Stimulated activated CD8-positive, alpha-beta memory T cell treated with anti-CD3 and anti-CD28 coated beads, Interleukin-15, amount 100 ng/mL, for 48 hours (primary cell): ENCODE data around the gene PRDM1.

Source experiments
- DNase-seq, 2 donors: peaks; one replicate each; pipeline ENCODE4 v3.0.0-alpha.2; 2020; ENCODE audit warnings: low read depth in 2 of 2

PRDM1 gene

DNA sequence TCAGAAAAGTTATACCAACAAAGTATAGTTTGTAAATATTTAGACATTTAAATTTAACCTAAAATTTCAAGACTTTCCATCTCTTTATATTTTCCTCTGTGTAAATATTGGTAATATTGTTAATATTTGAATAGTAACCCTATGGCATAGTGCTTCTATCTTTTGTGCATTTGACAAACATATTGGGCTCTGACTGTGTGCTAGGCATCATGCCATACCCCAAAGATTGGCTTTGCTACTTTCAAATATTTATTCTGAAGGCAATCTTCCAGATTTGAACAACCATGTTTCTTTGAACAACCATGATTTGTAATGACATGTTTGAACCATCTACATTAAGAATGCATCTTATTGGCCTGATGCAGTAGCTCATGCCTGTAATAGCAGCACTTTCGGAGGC is 15.5 kb upstream of the PRDM1 start:
- no peak for DNase-seq

DNA sequence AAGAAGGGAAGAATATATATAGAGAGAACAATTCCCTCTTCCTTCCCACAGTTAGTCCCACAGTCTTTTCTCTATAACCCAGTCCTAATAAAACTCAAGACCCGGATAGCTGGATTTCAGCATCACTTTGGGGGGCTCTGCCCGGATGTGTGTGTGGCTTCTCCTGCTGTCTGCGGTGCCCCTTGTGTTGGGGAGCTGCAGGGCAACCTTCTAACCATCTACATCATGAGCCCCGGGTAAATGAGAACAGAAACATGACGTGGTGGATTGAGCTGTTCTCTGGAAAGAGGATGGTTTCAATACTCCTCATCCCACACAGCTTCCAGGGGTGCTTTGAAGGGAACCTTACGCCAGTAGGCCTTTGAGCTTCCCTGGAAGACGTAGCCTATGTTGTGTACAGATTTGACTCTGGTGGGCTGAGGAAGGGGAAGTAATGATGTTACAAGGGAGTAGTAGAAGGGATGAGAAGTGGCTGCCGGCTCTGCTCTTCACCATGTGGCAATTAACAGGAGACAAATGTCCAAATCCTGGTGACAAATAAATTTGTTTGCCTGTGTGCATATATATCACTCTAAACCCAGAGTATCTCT is 13.5 kb upstream of the PRDM1 start:
- DNase-seq, result no peak

DNA sequence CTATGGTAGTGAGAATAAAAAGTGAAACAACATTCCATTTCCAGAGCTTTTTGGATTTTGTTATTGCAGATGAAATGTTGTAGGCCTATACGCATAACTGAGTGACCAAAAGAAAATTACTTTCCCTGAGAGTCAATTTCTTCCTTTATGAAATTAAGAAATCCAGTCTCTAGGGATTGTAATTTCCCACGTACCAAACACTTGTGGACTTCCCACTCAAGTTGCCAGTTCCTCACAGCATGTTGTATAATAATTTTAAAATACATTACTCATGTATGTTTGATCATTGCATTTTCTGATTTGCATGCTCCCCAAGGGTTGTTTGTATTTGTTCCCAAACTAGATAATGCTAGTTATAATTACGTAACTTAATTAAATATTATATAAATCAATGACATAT is 12.0 kb upstream of the PRDM1 start:
- no peak for DNase-seq

DNA sequence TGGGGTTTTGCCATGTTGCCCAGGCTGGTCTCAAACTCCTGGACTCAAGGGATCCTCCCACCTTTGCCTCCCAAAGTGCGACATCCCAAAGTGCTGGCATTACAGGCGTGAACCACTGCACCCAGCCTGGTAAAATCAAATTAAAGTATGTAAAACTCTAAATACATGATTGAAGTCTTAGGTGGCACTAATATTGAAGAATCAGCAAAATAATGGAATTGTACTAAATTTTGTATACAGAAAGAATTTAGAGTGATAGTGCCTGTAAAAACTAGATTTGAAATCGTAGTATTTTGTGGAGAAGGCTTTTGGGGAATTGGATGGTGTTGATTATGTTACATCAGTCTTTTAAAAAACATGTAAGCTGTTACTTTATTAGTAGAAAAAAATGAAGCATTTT is 10.0 kb upstream of the PRDM1 start:
- DNase-seq, result no peak

DNA sequence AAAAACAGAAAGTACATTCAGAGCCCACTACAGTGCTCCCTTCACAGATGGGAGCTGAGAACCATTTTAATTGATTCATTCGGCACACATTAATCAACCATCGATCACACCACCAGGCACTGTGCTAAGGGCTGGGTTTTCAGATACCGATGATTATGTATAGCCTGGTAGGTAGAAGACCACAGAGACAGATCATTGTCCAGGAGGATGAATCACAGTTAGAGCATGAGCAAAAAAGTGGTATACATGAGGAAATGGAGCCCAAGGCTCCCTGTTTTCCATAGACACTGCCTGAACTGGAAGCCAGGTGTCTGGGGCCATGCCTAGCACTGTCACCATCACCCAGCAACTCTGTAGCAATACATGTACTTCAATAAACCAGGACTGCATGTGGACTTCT is 9.0 kb upstream of the PRDM1 start:
- no peak for DNase-seq

DNA sequence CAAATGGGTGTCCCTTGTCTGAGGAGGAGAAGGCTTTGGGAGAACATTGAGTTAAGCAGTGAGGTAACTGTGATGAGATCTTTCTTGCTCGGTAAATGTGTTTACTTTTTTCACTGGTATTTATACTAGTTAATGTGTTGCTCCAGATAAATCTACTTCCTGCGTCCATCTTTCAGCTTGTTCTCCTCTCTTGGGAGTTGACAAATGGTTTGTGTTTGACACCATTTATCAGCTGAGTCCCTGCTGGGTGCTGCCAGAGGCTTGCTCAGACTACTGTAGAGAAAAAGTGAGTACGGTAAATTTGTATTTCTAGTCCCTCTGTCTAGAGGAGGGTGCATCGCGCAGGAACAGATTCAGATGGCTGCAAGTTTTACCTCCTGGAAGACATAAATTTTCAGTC is 8.3 kb upstream of the PRDM1 start:
- no peak for DNase-seq

DNA sequence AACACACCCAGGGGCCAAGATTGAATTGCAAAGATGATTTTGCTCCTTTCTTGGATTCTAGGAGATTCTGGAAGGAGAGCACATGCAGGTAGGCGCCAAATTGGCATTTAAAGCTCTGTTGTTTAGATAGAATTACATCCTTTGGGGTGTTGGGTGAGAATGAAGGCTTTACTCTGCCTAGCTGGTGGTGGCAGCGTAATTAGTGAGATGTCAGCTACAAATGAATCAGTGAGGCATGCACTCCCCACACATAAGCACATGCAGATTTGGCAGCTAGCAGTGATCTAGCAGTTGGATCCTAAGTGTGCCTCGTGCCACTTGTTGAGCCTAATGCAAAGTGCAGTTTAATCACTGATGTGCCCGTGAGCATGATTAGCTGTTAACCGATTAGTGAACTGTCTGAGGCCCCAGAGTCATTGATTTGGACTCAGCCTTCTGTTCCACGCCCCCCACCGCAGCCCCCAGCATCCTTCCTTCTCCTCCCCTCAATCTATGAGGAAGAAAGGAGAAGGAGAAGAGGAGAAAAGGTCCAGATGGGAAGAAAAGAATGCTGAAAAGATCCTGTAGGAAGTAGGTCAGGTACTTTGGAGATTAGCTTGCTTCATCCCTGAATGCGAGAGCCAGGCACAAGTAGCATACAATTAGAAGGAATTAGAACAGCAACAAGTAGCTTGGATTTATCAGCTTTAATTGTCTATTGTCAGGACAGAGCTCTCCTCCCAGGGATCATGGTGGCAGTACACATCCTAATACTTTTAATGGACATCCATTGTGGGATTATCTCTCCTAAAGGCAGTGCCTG is 6.0 kb upstream of the PRDM1 start:
- DNase-seq, result no peak

DNA sequence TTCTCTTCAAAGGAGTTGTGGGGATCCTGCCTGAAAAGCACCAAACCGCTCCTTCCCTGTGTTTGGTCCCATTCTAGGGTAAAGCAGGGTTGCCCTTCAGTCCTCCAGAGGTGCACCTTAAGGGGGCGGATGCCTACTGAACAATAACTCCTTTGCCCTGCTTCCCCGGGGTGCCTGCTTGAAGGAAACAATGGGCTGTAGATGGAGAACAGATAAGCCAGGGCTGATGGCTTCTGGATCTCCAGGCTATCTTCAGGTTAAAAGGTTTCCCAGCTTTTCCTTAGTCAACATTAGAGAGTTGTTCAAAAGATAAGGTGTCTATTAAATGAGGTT is 5.4 kb upstream of the PRDM1 start:
- no peak for DNase-seq

DNA sequence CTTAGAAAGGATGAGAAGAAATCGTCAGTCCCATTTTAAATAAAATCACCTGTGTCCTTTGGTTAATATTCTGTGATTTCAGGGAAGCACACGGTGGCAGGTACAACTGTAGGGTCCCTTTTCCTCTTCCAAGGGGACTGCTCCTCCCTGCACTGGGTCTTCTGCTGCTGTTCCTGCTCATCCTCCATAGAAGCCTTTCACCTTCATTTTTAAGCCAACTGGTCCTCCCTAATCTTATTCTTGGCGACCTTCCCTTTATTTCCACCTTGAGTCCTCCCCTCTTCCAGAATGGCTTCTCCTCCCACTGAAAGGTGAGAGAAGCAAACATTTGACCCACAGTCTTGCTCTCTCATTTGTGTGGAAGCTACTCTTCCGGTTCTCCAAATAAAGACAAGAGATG is 4.4 kb upstream of the PRDM1 start:
- no peak for DNase-seq

DNA sequence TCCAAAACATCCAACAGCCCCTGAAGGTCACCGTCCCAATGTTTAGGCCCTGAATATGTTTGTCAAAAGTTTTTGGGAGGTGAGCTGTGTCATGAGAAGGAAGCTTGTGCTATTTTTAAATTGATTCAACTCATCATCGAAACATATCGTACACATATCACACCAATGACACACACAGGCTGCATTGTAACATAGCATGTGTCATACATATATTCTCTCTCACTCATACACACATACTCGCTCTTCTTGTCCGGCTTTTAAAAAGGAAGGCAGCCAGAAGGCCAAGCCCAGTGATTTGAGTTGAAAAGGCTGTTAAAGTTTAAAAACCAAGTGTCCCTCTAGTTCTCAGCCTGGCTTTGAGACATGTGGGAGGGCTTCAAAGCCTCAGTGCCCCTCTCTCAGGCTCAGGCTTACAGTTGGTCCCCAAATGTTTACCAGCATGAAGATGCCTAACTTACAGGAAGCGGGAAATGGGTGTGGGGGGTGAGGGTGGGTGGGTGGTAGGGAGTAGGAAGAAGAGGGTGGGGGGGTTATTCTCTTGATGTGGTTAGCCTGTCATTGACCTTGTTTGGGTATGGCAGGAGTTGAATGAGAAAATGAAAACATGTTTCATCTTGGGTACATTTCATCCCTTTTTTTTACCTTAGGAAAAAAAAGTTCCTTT is 3.3 kb upstream of the PRDM1 start:
- DNase-seq, result no peak

DNA sequence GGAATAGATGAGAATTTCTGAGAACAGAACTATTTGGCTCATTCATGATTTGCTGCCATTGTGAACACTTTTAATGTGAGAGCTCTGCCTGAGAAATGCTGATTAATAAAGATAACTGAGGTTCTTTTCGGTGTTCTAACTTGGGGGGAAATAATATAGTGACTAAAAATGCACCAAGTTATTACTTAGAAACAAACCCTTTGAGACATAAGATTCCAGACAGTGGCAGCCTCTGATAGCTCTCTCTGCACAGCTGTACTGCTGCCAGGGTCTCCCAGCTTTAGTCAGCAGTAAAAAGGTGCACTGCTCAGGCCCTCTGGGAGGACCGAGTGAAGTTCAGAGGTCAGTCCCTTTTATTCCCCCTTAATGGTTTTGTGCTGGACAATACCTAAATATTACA is 2.5 kb upstream of the PRDM1 start:
- DNase-seq, result no peak

DNA sequence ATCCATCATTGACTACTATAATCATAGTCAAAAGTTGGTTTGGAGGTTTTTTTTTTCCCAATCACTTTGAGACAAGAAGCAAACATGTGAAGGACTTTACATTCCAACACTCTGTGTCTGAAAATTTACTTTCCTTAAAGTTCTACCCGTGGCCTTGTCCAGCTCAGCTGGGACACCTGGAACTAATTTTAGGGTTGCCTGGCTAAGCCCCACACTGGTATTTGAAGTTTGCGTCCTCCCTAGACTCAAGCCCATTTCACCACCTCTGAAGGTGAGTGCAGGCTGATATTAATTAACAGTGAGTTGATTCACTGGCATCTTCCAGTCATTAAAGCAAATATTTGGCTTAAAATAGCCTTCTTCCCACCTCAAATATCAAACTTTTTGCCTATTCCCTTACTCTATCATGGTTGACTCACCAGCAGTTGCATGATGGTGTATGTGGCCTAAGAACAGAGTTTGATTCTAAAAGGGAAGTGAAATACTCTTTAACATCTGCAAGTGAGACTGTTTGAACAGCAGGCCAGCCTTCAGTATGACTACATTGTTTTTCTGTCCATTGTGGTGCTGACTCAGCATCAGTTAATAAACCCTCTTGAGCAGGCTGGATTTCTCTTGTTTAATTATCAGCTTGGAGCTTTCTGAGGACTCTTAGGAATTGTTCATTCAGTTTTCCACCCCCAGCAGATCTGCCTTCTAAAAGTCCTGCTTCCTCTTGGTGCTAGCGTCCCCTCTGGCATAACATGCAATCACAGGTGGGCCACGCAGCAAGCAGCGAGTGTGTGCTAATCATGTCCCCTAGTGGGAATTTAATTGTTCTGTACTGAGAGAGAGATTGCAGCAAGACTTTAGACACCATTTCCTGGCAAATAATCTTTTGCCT is 1.8 kb upstream of the PRDM1 start:
- DNase-seq, result no peak

DNA sequence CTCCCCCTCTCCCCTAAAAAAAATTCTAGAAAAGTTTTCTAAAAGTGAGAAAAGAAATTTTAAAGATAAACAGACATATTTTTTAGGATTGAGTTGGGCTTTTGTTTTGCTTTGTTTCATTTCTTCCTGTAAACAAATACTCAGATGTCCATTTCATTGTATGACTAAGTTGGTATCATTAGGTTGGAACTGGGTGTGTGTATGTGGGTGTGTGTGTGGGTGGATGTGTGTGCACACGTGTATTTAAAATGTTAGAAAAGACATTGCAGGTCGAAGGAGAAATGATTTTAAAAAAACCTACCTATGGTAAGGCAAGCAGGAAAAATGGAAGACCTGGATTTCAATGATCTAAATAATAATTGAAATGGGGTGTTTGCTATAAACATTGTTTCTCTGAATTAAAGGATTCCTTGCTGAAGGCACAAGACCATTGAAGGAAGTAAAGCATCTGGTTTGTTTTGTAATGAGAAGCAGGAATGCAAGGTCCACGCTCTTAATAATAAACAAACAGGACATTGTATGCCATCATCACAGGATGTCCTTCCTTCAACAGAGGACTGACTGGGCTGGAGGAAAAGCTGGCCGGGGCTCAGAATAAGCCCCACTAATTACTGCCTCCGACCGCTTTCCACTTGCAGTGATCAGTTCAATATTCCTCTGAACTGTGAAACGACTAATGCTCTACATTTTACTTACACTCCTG is 996 bp upstream of the PRDM1 start:
- DNase-seq, result no peak

DNA sequence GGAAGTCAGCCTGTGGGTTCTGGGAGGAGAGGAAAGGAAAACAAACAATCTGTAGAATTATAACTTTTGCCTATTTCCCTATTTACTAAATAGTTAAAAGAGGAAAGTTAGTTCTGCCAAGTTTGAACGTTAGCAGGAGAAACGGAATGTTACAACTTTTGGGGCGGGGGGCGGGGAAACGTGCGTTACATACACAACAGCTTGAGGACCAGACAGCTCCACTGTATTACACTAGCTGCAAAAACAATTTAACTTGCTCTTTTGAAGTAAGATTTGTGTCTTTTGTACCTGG is 498 bp upstream of the PRDM1 start:
- DNase-seq, result no peak

DNA sequence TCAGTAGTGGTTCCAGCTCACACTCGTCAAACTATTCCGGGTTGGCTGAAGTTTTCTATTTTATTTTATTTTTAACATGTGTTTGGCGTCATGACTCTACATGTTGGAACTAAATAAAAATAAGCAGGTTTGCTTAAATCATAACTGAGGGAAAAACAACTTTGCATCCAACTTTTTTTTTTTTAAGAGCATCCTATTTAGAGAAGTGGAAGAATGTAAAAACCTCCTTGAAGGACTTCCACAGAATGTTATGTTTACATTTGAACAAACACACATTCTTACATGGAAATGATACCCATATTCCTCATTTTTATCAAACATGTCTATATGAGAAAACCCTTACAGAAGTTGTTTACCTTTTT is 659 bp downstream of the PRDM1 start:
- DNase-seq, result no peak

DNA sequence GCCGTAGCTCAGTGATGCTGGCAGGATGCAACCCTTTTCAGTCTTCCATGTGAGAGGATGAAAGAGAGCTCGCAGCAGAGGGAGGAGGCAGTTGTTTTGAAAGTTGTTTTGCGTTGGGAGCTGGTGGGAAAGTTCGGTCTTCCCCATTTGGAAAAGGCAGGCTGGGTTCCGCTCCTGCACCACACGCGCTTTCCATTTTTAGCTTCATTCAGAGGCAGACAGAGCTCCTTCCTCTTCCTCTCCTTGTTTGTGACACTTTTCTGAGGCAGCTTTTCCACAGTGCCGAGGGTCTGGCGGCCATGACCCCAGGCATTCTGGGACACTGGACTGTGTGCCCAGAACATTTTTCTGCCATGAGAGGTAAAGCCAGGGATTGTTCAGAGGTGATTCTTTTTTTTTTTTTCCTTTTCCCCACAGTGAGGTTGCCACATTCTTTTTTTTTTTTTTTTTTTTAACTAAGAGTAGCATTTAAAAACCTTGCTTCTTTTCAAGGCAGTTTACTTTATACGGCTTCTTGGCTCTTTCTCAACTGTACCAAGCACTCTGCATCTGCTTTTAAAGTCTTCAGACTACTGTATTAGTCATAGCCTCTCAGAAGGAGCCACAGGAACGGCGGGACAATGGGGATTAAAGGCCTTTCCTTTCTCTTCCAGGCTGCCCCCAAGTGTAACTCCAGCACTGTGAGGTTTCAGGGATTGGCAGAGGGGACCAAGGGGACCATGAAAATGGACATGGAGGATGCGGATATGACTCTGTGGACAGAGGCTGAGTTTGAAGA is 1.6 kb downstream of the PRDM1 start:
- DNase-seq, result no peak

DNA sequence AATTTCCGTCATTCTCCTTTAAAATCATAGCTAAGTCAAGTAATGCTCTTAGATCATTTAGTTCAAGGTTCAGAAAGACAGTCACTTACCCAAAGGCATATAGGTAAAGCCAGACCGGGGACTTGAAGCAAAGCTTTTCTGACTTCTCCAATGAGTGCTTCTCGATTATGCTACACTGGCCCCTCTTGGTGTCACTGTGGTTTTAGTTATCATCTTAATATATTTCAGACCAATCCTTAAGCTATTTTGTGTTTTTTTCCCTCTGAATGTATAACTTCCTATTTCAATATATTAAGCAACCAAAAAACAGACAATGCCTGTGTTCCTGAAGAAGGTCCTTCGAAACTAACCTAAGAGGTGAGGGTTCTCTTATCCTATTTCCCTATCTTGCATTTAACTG is 3.9 kb downstream of the PRDM1 start:
- DNase-seq, result no peak

DNA sequence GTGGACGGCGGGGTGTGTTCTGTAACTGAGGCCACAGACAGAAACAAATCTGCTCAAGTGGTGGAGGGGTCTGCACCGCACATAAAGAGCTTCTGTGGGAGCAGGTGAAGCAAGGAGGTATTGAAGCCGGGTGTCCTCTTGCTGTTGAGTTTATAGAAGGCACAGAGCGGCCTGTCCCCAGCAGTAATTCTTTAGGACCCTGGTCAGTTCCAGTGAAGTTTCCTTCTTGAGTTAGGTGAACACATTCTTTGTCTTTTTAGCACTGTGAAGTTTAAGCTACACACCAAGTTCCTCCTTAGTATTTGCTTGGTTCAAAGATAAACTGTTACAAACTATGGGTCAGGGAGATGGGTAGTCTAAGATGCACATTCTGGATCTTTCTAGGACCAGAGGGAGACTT is 6.1 kb downstream of the PRDM1 start:
- DNase-seq, result no peak

DNA sequence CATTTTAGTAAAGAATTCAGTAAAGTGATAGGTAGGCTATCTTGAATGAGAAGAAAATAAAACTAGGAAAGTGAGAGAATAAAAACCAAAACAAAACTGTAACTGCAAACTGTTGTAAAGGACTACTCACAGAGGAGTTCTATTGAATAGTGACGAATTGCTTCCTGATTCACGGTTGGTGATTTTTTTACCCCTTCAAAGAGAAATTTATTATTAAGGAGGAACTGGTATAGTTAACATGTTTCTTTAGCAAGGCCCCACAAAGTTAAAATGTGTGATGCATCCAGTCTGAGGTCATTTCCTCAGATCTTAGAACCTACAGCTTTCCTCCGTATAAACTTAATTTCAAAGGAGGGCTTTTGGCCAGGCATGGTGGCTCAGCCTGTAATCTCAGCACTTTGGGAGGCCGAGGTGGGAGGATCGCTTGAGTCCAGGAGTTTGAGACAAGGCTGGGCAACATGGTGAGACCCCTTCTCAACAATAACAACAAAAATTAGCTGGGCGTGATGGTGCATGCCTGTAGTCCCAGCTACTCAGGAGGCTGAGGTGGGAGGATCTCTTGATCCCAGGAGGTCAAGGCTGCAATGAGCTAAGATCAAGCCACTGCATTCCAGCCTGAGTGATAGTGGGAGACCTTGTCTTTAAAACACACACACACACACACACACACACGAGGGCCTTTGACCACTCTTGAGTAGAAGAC is 8.3 kb downstream of the PRDM1 start:
- no peak for DNase-seq

DNA sequence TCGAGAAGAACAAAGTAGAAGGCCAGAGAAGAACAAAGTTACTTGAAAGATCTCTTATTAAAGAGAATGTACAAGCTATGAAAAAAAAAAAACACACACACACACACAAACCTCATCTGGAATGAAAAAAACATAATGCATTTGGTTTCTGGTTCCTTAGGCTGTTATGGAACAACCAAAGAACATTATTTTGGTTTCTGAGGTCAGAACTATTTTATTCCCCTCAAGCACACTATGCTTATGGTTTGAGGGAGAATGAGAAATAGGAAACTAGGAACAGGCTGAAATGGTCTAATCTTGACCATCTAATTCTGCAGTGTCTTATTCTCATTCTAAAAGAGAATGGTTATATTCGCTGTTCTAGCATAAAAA is 8.8 kb downstream of the PRDM1 start:
- no peak for DNase-seq
